Right ventricle myocardium inferior (tissue), 1 donor: ENCODE data around the gene ATF7. TPM values are rescaled to one million over a fixed set of nuclear protein-coding genes. Genes with fewer than 3 reads are reported as not detected.
"Not testable (repeated sequence)": the region's sequence is repeated elsewhere in the genome, so short reads cannot be mapped to it uniquely, and the experiment has no call there.

Experiments used
- ATAC-seq: fragments of 200-7000 bp; cut with Tn5 transposase; one replicate; pipeline ENCODE4 v1.9.1; 2020; ENCODE audit warnings: mild to moderate bottlenecking, moderate library complexity
- DNase-seq: peaks from one replicate; pipeline ENCODE4 v3.0.0; 2021; ENCODE audit errors: missing footprints
- intact Hi-C: fragments of 100-400 bp; cut with DNase I; formaldehyde crosslinking; loops from one replicate; pipeline ENCODE4 v1.11.0; 2022
- long read RNA-seq: library from polyadenylated mRNA; unstranded; transcript quantifications from one replicate; pipeline ENCODE4 v2.0.0, GENCODE V29; 2021
- total RNA-seq: library from RNA; stranded (reverse); fragmentation: NEBNext Ultra II Directional; extraction: Animal tissue kit (Norgen Biotek cat#: 25700); gene quantifications from one replicate; pipeline ENCODE4 v1.2.1, GENCODE V29; 2021
- donor health status: DM: no; HTN: yes; CAD: no; lungs with severe emphysema.

ATF7 gene
- 39.8 TPM for total RNA-seq
- long read RNA-seq, partial matches to known transcripts: 0 of 4 reads
- long read RNA-seq, other reads (novel, unspliced or antisense): 2 of 4 reads

- intact Hi-C loops: loop anchor here (1.0 to 5.0 kb wide), 4 partner anchors 33 to 82 kb away; partner anchors contain the start of gene ATP5MC2
- DNase-seq (peak; percentile 99), ATAC-seq (peak; percentile 98)
These were observed at the start of gene ATF7 for GRCh38 chr12:53625946-53626701. TSS of gene ATF7 (minus strand) at chr12:53626382. CDS start at chr12:53601000, 25,382 bp downstream.

- intact Hi-C loops: loop anchor here (2.0 to 5.0 kb wide), 2 partner anchors 16 to 78 kb away; no protein-coding TSS in a partner anchor
- DNase-seq (no peak), ATAC-seq (no peak)
These were observed 49.0 kb upstream of the ATF7 start for GRCh38 chr12:53674977-53675700.

- DNase-seq: no peak
- no peak for ATAC-seq
- intact Hi-C loops: no loop called here
These were observed 44.8 kb upstream of the ATF7 start for GRCh38 chr12:53670971-53671370.

- intact Hi-C loops: no loop called here
- DNase-seq (no peak), ATAC-seq (no peak)
These were observed 44.1 kb upstream of the ATF7 start for GRCh38 chr12:53670308-53670707.

- intact Hi-C loops: no loop called here
- DNase-seq (no peak), ATAC-seq (no peak)
These were observed 40.9 kb upstream of the ATF7 start for GRCh38 chr12:53667080-53667479.

GRCh38 chr12:53664936-53665335, 38.8 kb upstream of the ATF7 start:
- intact Hi-C loops: no loop called here
- ATAC-seq: no peak
- no peak for DNase-seq

- DNase-seq (no peak), ATAC-seq (no peak)
- intact Hi-C loops: no loop called here
These were observed 38.0 kb upstream of the ATF7 start for GRCh38 chr12:53664191-53664590.

- ATAC-seq (peak; percentile 68), DNase-seq (peak; percentile 71)
- intact Hi-C loops: no loop called here
These were observed 33.9 kb upstream of the ATF7 start for GRCh38 chr12:53660041-53660440.

GRCh38 chr12:53659571-53659981, 33.4 kb upstream of the ATF7 start:
- intact Hi-C loops: loop anchor here (2.0 kb wide), 2 partner anchors 15 to 35 kb away; no protein-coding TSS in a partner anchor
- ATAC-seq (peak; percentile 44), DNase-seq (no peak)

- DNase-seq (no peak), ATAC-seq (peak; percentile 95)
- intact Hi-C loops: loop anchor here (2.0 kb wide), 2 partner anchors 16 to 34 kb away; no protein-coding TSS in a partner anchor
These were observed 32.9 kb upstream of the ATF7 start for GRCh38 chr12:53659011-53659551.

- ATAC-seq: no peak
- DNase-seq: no peak
- intact Hi-C loops: no loop called here
These were observed 30.9 kb upstream of the ATF7 start for GRCh38 chr12:53657041-53657440.

- DNase-seq (no peak), ATAC-seq (no peak)
- intact Hi-C loops: no loop called here
These were observed 27.4 kb upstream of the ATF7 start for GRCh38 chr12:53653595-53653994.

- intact Hi-C loops: no loop called here
These were observed 26.2 kb upstream of the ATF7 start for GRCh38 chr12:53652366-53652765.

GRCh38 chr12:53651737-53652136, 25.6 kb upstream of the ATF7 start:
- no peak for DNase-seq
- no peak for ATAC-seq
- intact Hi-C loops: no loop called here

More at GRCh38 chr12:53652366-53652765, 26.2 kb upstream of the ATF7 start:
- DNase-seq (no peak), ATAC-seq (no peak)

GRCh38 chr12:53646300-53646699, 20.1 kb upstream of the ATF7 start:
- ATAC-seq, intact Hi-C loops, DNase-seq: not testable (repeated sequence)

- DNase-seq: no peak
- ATAC-seq: no peak
- intact Hi-C loops: no loop called here
These were observed 19.0 kb upstream of the ATF7 start for GRCh38 chr12:53645165-53645564.

GRCh38 chr12:53644133-53644532, 18.0 kb upstream of the ATF7 start:
- ATAC-seq (no peak), DNase-seq (no peak)
- intact Hi-C loops: no loop called here

- intact Hi-C loops: no loop called here
- DNase-seq (no peak), ATAC-seq (no peak)
These were observed 17.2 kb upstream of the ATF7 start for GRCh38 chr12:53643232-53643979.

- intact Hi-C loops: no loop called here
- no peak for ATAC-seq
These were observed 11.9 kb upstream of the ATF7 start for GRCh38 chr12:53638057-53638456.

More at GRCh38 chr12:53638057-53638456, 11.9 kb upstream of the ATF7 start:
- DNase-seq: no peak
